Measurements from ENCODE around the gene CUL1.

Gene CUL1

GRCh38 chr7:148807436-148807835, 108.7 kb downstream of the CUL1 start:
- no peak for DNase-seq (ENCODE audit: low read depth in 2 of 2)
- no peak overlapping the region for H3K4me3 ChIP-seq (replicated peaks in 1 of 2; ENCODE audit: low read depth in 2 of 2, low read length in 2 of 2)
- TF ChIP-seq CTCF (IDR thresholded peaks at IDR 0.05; ENCODE audit: low read depth, low read length) = no peak

GRCh38 chr7:148809856-148810255, 111.2 kb downstream of the CUL1 start:
- H3K4me3 ChIP-seq (replicated peaks in 1 of 2; ENCODE audit: low read depth in 2 of 2, low read length in 2 of 2) = no peak overlapping the region
- TF ChIP-seq CTCF (IDR thresholded peaks at IDR 0.05; ENCODE audit: low read depth, low read length) = no peak
- DNase-seq (ENCODE audit: low read depth in 2 of 2) = no peak

GRCh38 chr7:148811892-148812291, 113.2 kb downstream of the CUL1 start:
- no peak for DNase-seq (ENCODE audit: low read depth in 2 of 2)
- no peak overlapping the region for H3K4me3 ChIP-seq (replicated peaks in 1 of 2; ENCODE audit: low read depth in 2 of 2, low read length in 2 of 2)
- no peak for TF ChIP-seq CTCF (IDR thresholded peaks at IDR 0.05; ENCODE audit: low read depth, low read length)

- no peak for TF ChIP-seq CTCF (IDR thresholded peaks at IDR 0.05; ENCODE audit: low read depth, low read length)
- no peak overlapping the region for H3K4me3 ChIP-seq (replicated peaks in 1 of 2; ENCODE audit: low read depth in 2 of 2, low read length in 2 of 2)
- no peak for DNase-seq (ENCODE audit: low read depth in 2 of 2)
Measured at GRCh38 chr7:148813890-148814289, 115.2 kb downstream of the CUL1 start.

- TF ChIP-seq CTCF (IDR thresholded peaks at IDR 0.05; ENCODE audit: low read depth, low read length) = no peak
Measured at GRCh38 chr7:148814922-148815559, 116.3 kb downstream of the CUL1 start.

GRCh38 chr7:148815612-148816011, 116.9 kb downstream of the CUL1 start:
- no peak for DNase-seq (ENCODE audit: low read depth in 2 of 2)
- TF ChIP-seq CTCF (IDR thresholded peaks at IDR 0.05; ENCODE audit: low read depth, low read length) = no peak
- H3K4me3 ChIP-seq (replicated peaks in 1 of 2; ENCODE audit: low read depth in 2 of 2, low read length in 2 of 2) = no peak overlapping the region

More at GRCh38 chr7:148814922-148815559, 116.3 kb downstream of the CUL1 start:
- DNase-seq (ENCODE audit: low read depth in 2 of 2) = no peak
- no peak overlapping the region for H3K4me3 ChIP-seq (replicated peaks in 1 of 2; ENCODE audit: low read depth in 2 of 2, low read length in 2 of 2)

Measured in cardiac fibroblast (primary cell).